ENCODE results near the gene MPO. TPM values are rescaled to one million over a fixed set of nuclear protein-coding genes. Genes with fewer than 3 reads are reported as not detected.

The MPO gene
- total RNA-seq, 3 donors from 2014 or later = 0.19 TPM; not detected in 2

DNA sequence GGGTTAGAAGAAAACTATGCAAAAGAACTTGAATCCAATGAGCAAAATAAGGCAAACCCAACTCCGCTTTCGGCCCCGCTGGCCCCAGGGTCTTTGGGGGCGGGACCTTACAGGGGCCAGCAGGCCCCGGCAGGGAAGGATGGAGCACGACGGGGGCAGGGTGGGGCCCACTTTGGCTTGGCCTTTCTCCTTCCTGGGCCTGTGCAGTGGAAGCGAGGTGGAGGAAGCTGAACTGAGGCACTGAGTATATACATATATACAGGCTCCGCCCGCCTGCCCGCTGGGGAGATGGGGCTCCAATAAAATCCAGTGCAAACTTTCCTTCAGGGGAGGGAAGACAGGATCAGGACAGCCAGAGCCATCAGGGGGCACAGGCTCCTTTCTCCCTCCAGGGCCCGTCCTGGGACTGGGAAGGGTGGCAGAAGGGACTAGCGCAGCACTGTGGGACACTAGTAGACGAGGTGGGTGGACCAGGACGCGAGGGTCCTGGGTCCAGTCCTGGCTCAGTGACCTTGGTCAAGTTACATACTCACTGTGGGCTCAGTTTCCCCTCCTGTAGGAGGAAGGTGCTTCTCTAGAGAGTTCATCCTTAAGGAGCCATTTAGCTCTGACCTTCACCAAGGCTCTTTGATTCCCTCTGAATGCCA is 20.9 kb upstream of the MPO start:
- no peaks in the 10 kb centered on the region for H3K9me3 ChIP-seq
- no peak for TF ChIP-seq CTCF (IDR thresholded peaks at IDR 0.05)
- no peaks in the 10 kb centered on the region for H3K4me1 ChIP-seq (ENCODE audit: low read depth)
- no peaks in the 10 kb centered on the region for H3K36me3 ChIP-seq (ENCODE audit: low read depth)
- intact Hi-C loops (cut with DNase I, micrococcal nuclease) = no loop called here
- H3K4me3 ChIP-seq = no peak overlapping the region
- ATAC-seq = no peak
- no peak for DNase-seq

- Histone ChIP-seq H3K4me1 (ENCODE audit: low read depth) (no peaks in the 10 kb centered on the region), H3K9me3 (no peaks in the 10 kb centered on the region), H3K4me3 (no peak overlapping the region), H3K36me3 (ENCODE audit: low read depth) (no peaks in the 10 kb centered on the region)
- ATAC-seq (no peak), DNase-seq (no peak)
- no peak for TF ChIP-seq CTCF (IDR thresholded peaks at IDR 0.05)
- intact Hi-C loops (cut with DNase I, micrococcal nuclease) = no loop called here
These were observed 19.6 kb upstream of the MPO start for GRCh38 chr17:58300336-58300735.

DNA sequence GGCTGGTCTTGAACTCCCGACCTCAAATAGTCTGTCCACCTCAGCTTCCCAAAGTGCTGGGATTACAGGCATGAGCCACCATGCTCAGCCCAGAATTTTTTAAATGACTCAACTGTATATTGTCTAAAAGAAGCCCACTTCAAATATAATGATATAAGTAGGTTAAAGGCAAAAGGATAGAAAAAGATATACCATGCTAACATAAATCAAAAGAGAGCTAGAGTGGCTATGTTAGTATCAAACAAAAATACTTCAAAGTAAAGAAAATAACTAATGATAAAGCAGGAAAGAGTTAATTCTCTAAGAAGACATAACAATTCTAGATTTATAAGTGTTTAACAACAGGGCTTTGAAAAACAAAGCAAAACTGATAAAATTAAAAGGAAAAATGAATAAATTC is 13.3 kb upstream of the MPO start:
- H3K4me3 ChIP-seq = no peak overlapping the region
- intact Hi-C loops (cut with DNase I, micrococcal nuclease) = no loop called here
- no peak for TF ChIP-seq CTCF (IDR thresholded peaks at IDR 0.05)
- H3K36me3 ChIP-seq (ENCODE audit: low read depth) = no peaks in the 10 kb centered on the region
- no peak for ATAC-seq
- no peaks in the 10 kb centered on the region for H3K9me3 ChIP-seq
- no peaks in the 10 kb centered on the region for H3K4me1 ChIP-seq (ENCODE audit: low read depth)
- DNase-seq = no peak

GRCh38 chr17:58291246-58291645 is 10.5 kb upstream of the MPO start:
- no peaks in the 10 kb centered on the region for H3K4me1 ChIP-seq (ENCODE audit: low read depth)
- H3K4me3 ChIP-seq = no peak overlapping the region
- intact Hi-C loops (cut with DNase I, micrococcal nuclease) = no loop called here
- no peak for ATAC-seq
- TF ChIP-seq CTCF (IDR thresholded peaks at IDR 0.05) = no peak
- no peaks in the 10 kb centered on the region for H3K9me3 ChIP-seq
- no peaks in the 10 kb centered on the region for H3K36me3 ChIP-seq (ENCODE audit: low read depth)
- DNase-seq = no peak

GRCh38 chr17:58289869-58290268 is 9.1 kb upstream of the MPO start:
- Histone ChIP-seq H3K9me3 (no peaks in the 10 kb centered on the region), H3K36me3 (ENCODE audit: low read depth) (no peaks in the 10 kb centered on the region), H3K4me1 (ENCODE audit: low read depth) (no peaks in the 10 kb centered on the region), H3K4me3 (no peak overlapping the region)
- no peak for TF ChIP-seq CTCF (IDR thresholded peaks at IDR 0.05)
- intact Hi-C loops (cut with DNase I, micrococcal nuclease) = no loop called here
- DNase-seq = no peak
- no peak for ATAC-seq

- DNase-seq (no peak), ATAC-seq (no peak)
- H3K9me3 ChIP-seq = no peaks in the 10 kb centered on the region
- no peaks in the 10 kb centered on the region for H3K4me1 ChIP-seq (ENCODE audit: low read depth)
- H3K36me3 ChIP-seq (ENCODE audit: low read depth) = no peaks in the 10 kb centered on the region
- H3K4me3 ChIP-seq = no peak overlapping the region
- no peak for TF ChIP-seq CTCF (IDR thresholded peaks at IDR 0.05)
- intact Hi-C loops (cut with DNase I, micrococcal nuclease) = no loop called here
These were observed 4.7 kb upstream of the MPO start for GRCh38 chr17:58285422-58285810.

Data from mucosa of descending colon (tissue), 3 donors.